SK-N-SH (cell line): ENCODE data around the gene NSG2. TPM values are rescaled to one million over a fixed set of nuclear protein-coding genes. Genes with fewer than 3 reads are reported as not detected.

ENCODE experiments used
- CTCF ChIA-PET: fragments of 300-600, 350-600 bp; formaldehyde crosslinking; extraction: SDS; loops from one replicate; lab custom pipeline; 2021; lab: Yijun Ruan, JAX
- POLR2A ChIA-PET: fragments of 350-600 bp; sonication (Branson Sonifier 250); formaldehyde crosslinking; extraction: SDS; loops from one replicate; lab custom pipeline; 2020; ENCODE audit warnings: antibody characterized with exemption, inconsistent platforms; lab: Yijun Ruan, JAX
- DNase-seq: peaks from one replicate; pipeline ENCODE4 v3.0.0; 2012
- H2AFZ ChIP-seq: fragments of 200-600 bp; sonication (generic); 2 replicates; pipeline ENCODE4 v1.8.1; 2016; ENCODE audit warnings: antibody characterized with exemption, mild to moderate bottlenecking, low read depth
- H3F3A ChIP-seq: fragments of 200-600 bp; sonication (generic); replicated peaks from 2 replicates; pipeline ENCODE3; 2016; ENCODE audit warnings: antibody characterized with exemption, mild to moderate bottlenecking; ENCODE audit not compliant: insufficient read depth
- H3K27ac ChIP-seq, 2 experiments: fragments of 200-500 bp in 1 of 2; fragments of 200-600 bp in 1 of 2; sonication (Bioruptor generic) in 1 of 2; sonication (generic), shearing (Covaris generic) in 1 of 2; 2 replicates each; pipeline versions ENCODE4 v1.5.1 to v1.6.1; 2014 to 2016; ENCODE audit warnings: low read depth in 2 of 2, inconsistent platforms in 1 of 2, low read length in 1 of 2, mild to moderate bottlenecking in 1 of 2, mixed read lengths in 1 of 2
- H3K27me3 ChIP-seq: fragments of 200-600 bp; sonication (generic), shearing (Covaris generic); 2 replicates; pipeline ENCODE4 v1.6.1; 2016; ENCODE audit warnings: mixed run types; ENCODE audit not compliant: insufficient read depth
- H3K36me3 ChIP-seq, 2 experiments: fragments of 200-500 bp in 1 of 2; fragments of 200-600 bp in 1 of 2; sonication (Bioruptor generic) in 1 of 2; sonication (generic) in 1 of 2; replicated peaks in 1 of 2; 2 replicates each; pipeline versions ENCODE3 to v1.5.1; 2014 to 2016; ENCODE audit warnings: low read length in 1 of 2, mild to moderate bottlenecking in 1 of 2; ENCODE audit not compliant: insufficient read depth in 2 of 2, control insufficient read depth in 1 of 2
- H3K4me1 ChIP-seq, 2 experiments: fragments of 200-500 bp in 1 of 2; fragments of 200-600 bp in 1 of 2; sonication (Bioruptor generic) in 1 of 2; sonication (generic), shearing (Covaris generic) in 1 of 2; 2 replicates each; pipeline versions ENCODE4 v1.5.1 to v1.6.1; 2014 to 2016; ENCODE audit warnings: low read depth in 1 of 2, low read length in 1 of 2, mixed run types in 1 of 2; ENCODE audit not compliant: insufficient read depth in 2 of 2, control insufficient read depth in 1 of 2
- H3K4me2 ChIP-seq: fragments of 200-600 bp; sonication (generic), shearing (Covaris generic); 2 replicates; pipeline ENCODE4 v1.6.1; 2017; ENCODE audit warnings: mixed run types
- H3K4me3 ChIP-seq, 2 experiments: fragments of 200-500 bp in 1 of 2; fragments of 200-600 bp in 1 of 2; sonication (Bioruptor generic) in 1 of 2; sonication (generic), shearing (Covaris generic) in 1 of 2; 2 replicates each; pipeline versions ENCODE4 v1.5.1 to v1.8.1; 2014 to 2016; ENCODE audit warnings: low read depth in 2 of 2, inconsistent platforms in 1 of 2, low read length in 1 of 2, mild to moderate bottlenecking in 1 of 2, mixed read lengths in 1 of 2, moderate library complexity in 1 of 2
- H3K79me2 ChIP-seq: fragments of 200-600 bp; sonication (generic); 2 replicates; pipeline ENCODE4 v1.8.1; 2017; ENCODE audit warnings: mild to moderate bottlenecking; ENCODE audit not compliant: insufficient read depth
- H3K9ac ChIP-seq: fragments of 200-600 bp; sonication (generic); 2 replicates; pipeline ENCODE4 v1.6.1; 2017; ENCODE audit warnings: mixed run types
- H3K9me2 ChIP-seq: fragments of 200-600 bp; sonication (generic); 2 replicates; pipeline ENCODE4 v1.6.1; 2017; ENCODE audit warnings: mixed run types
- H3K9me3 ChIP-seq: fragments of 200-600 bp; sonication (generic); 2 replicates; pipeline ENCODE4 v1.6.1; 2017; ENCODE audit warnings: mixed run types, mild to moderate bottlenecking, moderate library complexity
- H4K20me1 ChIP-seq: fragments of 200-600 bp; sonication (generic); 2 replicates; pipeline ENCODE4 v1.6.1; 2017; ENCODE audit warnings: mild to moderate bottlenecking, mixed run types; ENCODE audit not compliant: insufficient read depth
- EP300 ChIP-seq, 2 experiments: IDR thresholded peaks; 2 replicates each; pipeline versions ENCODE4 v1.4.0 to v1.6.1; 2012; ENCODE audit warnings: borderline replicate concordance in 1 of 2, low read depth in 1 of 2, low read length in 1 of 2
- GABPA ChIP-seq: IDR thresholded peaks from 2 replicates; pipeline ENCODE4 v1.4.0; 2012; ENCODE audit warnings: low read depth, mild to moderate bottlenecking
- MAX ChIP-seq: IDR thresholded peaks from 2 replicates; pipeline ENCODE4 v1.4.0; 2012; ENCODE audit warnings: low read depth
- MXI1 ChIP-seq: IDR thresholded peaks from 2 replicates; pipeline ENCODE4 v1.6.1; 2012; ENCODE audit warnings: mild to moderate bottlenecking, low read depth, low read length, improper control_type of control experiment
- RXRA ChIP-seq: IDR thresholded peaks from 2 replicates; pipeline ENCODE4 v1.4.0; 2012; ENCODE audit warnings: low read depth, mild to moderate bottlenecking, borderline replicate concordance
- WGBS: methylation state at CpG from one replicate; pipeline ENCODE4 v1.1.6; 2017; ENCODE audit warnings: low lambda C conversion rate; 5-methylcytosine and 5-hydroxymethylcytosine counted together
- polyA plus RNA-seq, 3 experiments: library from polyadenylated mRNA; depleted of rRNA; stranded (reverse); fragments of >200 nt; gene quantifications; 2 replicates each; pipeline ENCODE4 v1.2.3, GENCODE V29; 2012
- TF ChIP-seq, protein P1 (sequence below): fragments of 200-600 bp; sonication (generic); IDR thresholded peaks from 2 replicates; pipeline ENCODE4 v1.6.1; 2017; ENCODE audit warnings: antibody characterized with exemption, mild to moderate bottlenecking, moderate library complexity
- TF ChIP-seq, protein P2 (sequence below): IDR thresholded peaks from 2 replicates; pipeline ENCODE4; 2012
- TF ChIP-seq, protein P3 (sequence below): IDR thresholded peaks from 2 replicates; pipeline ENCODE4 v1.6.1; 2012; ENCODE audit warnings: mild to moderate bottlenecking, low read depth, low read length, moderate library complexity

Gene NSG2
- polyA plus RNA-seq, 1 of the 3 experiments (the other 2 are of a cell fraction), result 4.3 TPM

DNA sequence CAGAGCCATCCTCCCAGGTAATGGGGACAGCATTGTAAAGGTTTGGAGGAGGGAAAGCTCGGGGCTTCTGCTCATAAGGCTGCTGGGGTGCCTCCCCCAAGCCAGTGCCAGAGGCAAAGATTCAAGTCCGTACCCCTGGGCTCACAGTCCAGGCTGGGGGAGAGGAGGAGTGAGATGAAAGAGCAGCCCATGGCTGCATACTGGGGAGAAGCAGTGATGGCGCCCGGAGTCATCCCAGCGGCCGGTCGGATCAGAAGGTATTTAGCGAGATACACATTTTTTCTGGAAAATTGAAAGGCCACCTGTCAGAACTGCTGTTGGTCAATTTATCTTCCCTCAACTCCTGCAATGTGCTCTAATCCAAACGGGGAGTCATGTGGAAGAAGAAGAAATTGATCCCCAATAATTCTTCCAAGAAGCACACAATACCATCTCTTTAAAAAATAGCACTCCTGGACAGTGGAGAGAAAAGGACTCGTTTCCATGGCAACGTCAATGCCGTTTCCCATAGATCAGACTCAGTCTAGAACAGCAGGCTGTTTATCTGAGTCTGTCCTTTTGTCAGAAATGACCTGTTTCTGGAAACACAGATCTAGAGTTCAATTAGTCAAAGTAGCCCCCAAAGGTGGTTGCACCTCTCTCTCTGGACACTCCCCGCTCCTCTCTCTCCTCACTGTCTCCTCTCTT is 65.9 kb downstream of the NSG2 start:
- ChIA-PET CTCF (interaction anchor here (1.3 kb wide), 1 partner anchor 200 kb away, joined by 6 read pairs; no protein-coding TSS in a partner anchor), POLR2A (no interaction called here)
- H4K20me1 ChIP-seq, result no peaks in the 10 kb centered on the region
- H3K36me3 ChIP-seq, result no peaks in the 10 kb centered on the region
- DNase-seq, result no peak
- H3K4me1 ChIP-seq, result peaks cover 0 to 12% of the 10 kb centered on the region in 2 experiments; a peak in 1 of 4 replicates
- H3K4me2 ChIP-seq, result no peak overlapping the region
- no peaks in the 10 kb centered on the region for H3K9me2 ChIP-seq
- H3K9me3 ChIP-seq, result no peaks in the 10 kb centered on the region
- H3K27me3 ChIP-seq, result no peaks in the 10 kb centered on the region
- no peak overlapping the region for H3K4me3 ChIP-seq
- H3K9ac ChIP-seq, result no peak overlapping the region
- TF ChIP-seq MXI1 (no peak), RXRA (no peak), EP300 (IDR thresholded peaks at IDR 0.05; ENCODE audit: borderline replicate concordance in 1 of 2, low read depth in 1 of 2, low read length in 1 of 2) (no peak), MAX (no peak), GABPA (no peak)
- TF ChIP-seq, protein P1, sequence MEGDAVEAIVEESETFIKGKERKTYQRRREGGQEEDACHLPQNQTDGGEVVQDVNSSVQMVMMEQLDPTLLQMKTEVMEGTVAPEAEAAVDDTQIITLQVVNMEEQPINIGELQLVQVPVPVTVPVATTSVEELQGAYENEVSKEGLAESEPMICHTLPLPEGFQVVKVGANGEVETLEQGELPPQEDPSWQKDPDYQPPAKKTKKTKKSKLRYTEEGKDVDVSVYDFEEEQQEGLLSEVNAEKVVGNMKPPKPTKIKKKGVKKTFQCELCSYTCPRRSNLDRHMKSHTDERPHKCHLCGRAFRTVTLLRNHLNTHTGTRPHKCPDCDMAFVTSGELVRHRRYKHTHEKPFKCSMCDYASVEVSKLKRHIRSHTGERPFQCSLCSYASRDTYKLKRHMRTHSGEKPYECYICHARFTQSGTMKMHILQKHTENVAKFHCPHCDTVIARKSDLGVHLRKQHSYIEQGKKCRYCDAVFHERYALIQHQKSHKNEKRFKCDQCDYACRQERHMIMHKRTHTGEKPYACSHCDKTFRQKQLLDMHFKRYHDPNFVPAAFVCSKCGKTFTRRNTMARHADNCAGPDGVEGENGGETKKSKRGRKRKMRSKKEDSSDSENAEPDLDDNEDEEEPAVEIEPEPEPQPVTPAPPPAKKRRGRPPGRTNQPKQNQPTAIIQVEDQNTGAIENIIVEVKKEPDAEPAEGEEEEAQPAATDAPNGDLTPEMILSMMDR, result no peak
- TF ChIP-seq, protein P2, sequence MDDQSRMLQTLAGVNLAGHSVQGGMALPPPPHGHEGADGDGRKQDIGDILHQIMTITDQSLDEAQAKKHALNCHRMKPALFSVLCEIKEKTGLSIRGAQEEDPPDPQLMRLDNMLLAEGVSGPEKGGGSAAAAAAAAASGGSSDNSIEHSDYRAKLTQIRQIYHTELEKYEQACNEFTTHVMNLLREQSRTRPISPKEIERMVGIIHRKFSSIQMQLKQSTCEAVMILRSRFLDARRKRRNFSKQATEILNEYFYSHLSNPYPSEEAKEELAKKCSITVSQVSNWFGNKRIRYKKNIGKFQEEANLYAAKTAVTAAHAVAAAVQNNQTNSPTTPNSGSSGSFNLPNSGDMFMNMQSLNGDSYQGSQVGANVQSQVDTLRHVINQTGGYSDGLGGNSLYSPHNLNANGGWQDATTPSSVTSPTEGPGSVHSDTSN, result no peak
- TF ChIP-seq, protein P3, sequence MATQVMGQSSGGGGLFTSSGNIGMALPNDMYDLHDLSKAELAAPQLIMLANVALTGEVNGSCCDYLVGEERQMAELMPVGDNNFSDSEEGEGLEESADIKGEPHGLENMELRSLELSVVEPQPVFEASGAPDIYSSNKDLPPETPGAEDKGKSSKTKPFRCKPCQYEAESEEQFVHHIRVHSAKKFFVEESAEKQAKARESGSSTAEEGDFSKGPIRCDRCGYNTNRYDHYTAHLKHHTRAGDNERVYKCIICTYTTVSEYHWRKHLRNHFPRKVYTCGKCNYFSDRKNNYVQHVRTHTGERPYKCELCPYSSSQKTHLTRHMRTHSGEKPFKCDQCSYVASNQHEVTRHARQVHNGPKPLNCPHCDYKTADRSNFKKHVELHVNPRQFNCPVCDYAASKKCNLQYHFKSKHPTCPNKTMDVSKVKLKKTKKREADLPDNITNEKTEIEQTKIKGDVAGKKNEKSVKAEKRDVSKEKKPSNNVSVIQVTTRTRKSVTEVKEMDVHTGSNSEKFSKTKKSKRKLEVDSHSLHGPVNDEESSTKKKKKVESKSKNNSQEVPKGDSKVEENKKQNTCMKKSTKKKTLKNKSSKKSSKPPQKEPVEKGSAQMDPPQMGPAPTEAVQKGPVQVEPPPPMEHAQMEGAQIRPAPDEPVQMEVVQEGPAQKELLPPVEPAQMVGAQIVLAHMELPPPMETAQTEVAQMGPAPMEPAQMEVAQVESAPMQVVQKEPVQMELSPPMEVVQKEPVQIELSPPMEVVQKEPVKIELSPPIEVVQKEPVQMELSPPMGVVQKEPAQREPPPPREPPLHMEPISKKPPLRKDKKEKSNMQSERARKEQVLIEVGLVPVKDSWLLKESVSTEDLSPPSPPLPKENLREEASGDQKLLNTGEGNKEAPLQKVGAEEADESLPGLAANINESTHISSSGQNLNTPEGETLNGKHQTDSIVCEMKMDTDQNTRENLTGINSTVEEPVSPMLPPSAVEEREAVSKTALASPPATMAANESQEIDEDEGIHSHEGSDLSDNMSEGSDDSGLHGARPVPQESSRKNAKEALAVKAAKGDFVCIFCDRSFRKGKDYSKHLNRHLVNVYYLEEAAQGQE, result no peak
- TF ChIP-seq, all 33 proteins: peak for 0
- Histone ChIP-seq H3F3A (no peaks in the 10 kb centered on the region), H2AFZ (no peak overlapping the region), H3K79me2 (no peaks in the 10 kb centered on the region), H3K27ac (no peak overlapping the region; a peak in 1 of 4 replicates)
- WGBS, result 62% methylated on average over 13 of the region's 13 CpGs
